GM13976 (cell line): Measurements from ENCODE around the gene CRB2.

Experiments used
- DNase-seq: peaks from one replicate; pipeline ENCODE4 v3.0.0; 2012; ENCODE audit warnings: low spot score
- in situ Hi-C: fragments of 300-500 bp; cut with MboI; formaldehyde crosslinking; loops from one replicate; pipeline ENCODE4 v1.12.0; 2022; ENCODE audit warnings: low sequenced_read_pairs, mixed read lengths, inconsistent platforms; ENCODE audit not compliant: unreplicated experiment
- TF ChIP-seq, protein P1 (sequence below): IDR thresholded peaks from 2 replicates; pipeline ENCODE4 v1.5.1; 2012; ENCODE audit warnings: borderline replicate concordance, mild to moderate bottlenecking; ENCODE audit not compliant: insufficient read depth; ENCODE audit errors: extremely low read depth, missing control alignments, control extremely low read depth

Gene CRB2

DNA sequence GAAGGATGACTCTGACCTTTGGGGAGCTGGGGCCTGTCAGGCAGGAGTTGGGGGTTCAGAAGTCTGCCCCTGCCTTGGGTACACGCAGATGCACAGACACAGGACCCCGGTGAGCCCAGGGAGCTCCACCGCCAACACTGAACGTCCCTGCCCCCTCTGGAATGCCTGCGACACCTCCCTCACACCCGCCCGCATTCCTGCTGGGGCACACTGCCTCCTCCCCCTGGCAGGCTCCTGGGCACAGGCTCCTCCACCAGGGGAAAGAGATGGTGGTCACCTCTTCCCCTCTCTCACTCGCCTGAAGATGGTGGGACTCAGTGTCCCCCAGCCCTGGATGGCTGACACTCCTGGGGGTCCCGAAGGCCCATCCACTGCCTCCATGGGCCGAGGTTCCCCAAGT is 12.0 kb downstream of the CRB2 start:
- no peak for DNase-seq
- in situ Hi-C loops, result loop anchor here (25.0 kb wide), 1 partner anchor 906 kb away; no protein-coding TSS in a partner anchor
- TF ChIP-seq, protein P1, sequence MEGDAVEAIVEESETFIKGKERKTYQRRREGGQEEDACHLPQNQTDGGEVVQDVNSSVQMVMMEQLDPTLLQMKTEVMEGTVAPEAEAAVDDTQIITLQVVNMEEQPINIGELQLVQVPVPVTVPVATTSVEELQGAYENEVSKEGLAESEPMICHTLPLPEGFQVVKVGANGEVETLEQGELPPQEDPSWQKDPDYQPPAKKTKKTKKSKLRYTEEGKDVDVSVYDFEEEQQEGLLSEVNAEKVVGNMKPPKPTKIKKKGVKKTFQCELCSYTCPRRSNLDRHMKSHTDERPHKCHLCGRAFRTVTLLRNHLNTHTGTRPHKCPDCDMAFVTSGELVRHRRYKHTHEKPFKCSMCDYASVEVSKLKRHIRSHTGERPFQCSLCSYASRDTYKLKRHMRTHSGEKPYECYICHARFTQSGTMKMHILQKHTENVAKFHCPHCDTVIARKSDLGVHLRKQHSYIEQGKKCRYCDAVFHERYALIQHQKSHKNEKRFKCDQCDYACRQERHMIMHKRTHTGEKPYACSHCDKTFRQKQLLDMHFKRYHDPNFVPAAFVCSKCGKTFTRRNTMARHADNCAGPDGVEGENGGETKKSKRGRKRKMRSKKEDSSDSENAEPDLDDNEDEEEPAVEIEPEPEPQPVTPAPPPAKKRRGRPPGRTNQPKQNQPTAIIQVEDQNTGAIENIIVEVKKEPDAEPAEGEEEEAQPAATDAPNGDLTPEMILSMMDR, result no peak

DNA sequence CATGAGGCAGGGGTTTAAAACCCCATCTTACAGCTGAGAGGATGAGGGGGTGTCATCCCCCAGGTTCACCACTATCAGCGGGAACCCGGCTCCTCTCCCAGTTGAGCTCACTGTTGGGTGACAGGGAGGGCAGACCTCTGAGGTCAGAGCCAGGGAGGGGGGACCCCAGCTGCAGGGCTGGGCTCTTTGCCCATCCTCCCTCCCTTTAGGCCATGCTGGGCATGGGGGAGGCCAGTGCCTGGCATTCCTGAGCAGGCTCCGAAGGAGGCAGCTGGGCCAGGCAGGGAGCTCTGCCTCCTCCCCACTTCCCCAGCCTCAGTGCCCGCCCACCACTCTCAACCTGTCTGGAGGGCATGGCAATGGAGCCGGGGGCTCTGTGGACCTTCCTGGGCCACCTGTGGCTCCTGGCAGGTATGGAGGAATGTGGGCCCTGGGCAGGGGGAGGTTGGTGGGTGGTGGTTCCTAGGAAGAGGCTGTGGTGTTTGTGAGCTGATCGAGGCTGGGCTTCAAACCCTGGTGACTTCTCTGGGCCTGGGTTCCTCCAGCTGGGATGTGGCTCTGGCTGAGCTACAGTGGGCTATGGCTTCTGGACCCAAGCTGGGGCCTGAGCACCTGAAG is 12.6 kb downstream of the CRB2 start:
- TF ChIP-seq, protein P1, result no peak
- no peak for DNase-seq
- in situ Hi-C loops, result loop anchor here (25.0 kb wide), 1 partner anchor 906 kb away; no protein-coding TSS in a partner anchor

DNA sequence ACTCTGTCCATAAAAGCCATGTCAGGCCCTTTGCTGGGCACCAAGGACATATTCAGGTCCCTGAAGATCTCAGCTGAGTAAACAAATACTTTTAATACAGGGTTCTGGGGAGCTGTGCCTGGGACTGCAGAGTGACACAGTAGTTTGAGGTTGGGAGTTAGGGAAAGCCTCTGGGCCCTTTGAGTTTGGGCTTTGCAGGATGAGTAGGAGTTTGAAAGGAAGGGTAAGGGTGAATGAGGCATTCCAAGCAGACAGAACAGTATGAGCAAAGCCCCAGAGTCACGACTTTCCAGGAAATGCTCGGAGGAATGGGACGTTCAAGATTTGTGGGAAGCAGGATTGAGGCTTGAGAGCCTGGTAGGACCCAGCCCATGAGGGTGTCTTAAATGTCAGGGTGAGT is 13.3 kb downstream of the CRB2 start:
- no peak for DNase-seq
- in situ Hi-C loops, result loop anchor here (25.0 kb wide), 1 partner anchor 907 kb away; no protein-coding TSS in a partner anchor
- TF ChIP-seq, protein P1, result no peak

DNA sequence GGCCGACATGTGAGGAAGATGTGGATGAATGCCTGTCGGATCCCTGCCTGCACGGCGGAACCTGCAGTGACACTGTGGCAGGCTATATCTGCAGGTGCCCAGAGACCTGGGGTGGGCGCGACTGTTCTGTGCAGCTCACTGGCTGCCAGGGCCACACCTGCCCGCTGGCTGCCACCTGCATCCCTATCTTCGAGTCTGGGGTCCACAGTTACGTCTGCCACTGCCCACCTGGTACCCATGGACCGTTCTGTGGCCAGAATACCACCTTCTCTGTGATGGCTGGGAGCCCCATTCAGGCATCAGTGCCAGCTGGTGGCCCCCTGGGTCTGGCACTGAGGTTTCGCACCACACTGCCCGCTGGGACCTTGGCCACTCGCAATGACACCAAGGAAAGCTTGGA is 14.1 kb downstream of the CRB2 start:
- DNase-seq, result no peak
- in situ Hi-C loops, result loop anchor here (25.0 kb wide), 1 partner anchor 908 kb away; no protein-coding TSS in a partner anchor
- TF ChIP-seq, protein P1, result no peak

DNA sequence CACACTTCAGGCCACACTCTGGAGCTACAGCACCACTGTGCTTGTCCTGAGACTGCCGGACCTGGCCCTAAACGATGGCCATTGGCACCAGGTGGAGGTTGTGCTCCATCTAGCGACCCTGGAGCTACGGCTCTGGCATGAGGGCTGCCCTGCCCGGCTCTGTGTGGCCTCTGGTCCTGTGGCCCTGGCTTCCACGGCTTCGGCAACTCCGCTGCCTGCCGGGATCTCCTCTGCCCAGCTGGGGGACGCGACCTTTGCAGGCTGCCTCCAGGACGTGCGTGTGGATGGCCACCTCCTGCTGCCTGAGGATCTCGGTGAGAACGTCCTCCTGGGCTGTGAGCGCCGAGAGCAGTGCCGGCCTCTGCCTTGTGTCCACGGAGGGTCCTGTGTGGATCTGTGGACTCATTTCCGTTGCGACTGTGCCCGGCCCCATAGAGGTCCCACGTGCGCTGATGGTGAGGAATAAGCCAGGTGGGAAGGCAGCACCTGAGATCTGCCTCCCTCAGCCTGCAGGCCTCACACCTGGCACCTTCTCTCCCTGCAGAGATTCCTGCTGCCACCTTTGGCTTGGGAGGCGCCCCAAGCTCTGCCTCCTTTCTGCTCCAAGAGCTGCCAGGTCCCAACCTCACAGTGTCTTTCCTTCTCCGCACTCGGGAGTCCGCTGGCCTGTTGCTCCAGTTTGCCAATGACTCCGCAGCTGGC is 14.7 kb downstream of the CRB2 start:
- TF ChIP-seq, protein P1, result no peak
- DNase-seq, result no peak
- in situ Hi-C loops, result loop anchor here (25.0 kb wide), 1 partner anchor 908 kb away; no protein-coding TSS in a partner anchor

DNA sequence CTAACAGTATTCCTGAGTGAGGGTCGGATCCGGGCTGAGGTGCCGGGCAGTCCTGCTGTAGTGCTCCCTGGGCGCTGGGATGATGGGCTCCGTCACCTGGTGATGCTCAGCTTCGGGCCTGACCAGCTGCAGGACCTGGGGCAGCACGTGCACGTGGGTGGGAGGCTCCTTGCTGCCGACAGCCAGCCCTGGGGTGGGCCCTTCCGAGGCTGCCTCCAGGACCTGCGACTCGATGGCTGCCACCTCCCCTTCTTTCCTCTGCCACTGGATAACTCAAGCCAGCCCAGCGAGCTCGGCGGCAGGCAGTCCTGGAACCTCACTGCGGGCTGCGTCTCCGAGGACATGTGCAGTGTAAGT is 15.2 kb downstream of the CRB2 start:
- in situ Hi-C loops, result loop anchor here (25.0 kb wide), 1 partner anchor 909 kb away; no protein-coding TSS in a partner anchor
- TF ChIP-seq, protein P1, result no peak
- no peak for DNase-seq
